ENCODE results near the gene KRT14.

The KRT14 gene

DNA sequence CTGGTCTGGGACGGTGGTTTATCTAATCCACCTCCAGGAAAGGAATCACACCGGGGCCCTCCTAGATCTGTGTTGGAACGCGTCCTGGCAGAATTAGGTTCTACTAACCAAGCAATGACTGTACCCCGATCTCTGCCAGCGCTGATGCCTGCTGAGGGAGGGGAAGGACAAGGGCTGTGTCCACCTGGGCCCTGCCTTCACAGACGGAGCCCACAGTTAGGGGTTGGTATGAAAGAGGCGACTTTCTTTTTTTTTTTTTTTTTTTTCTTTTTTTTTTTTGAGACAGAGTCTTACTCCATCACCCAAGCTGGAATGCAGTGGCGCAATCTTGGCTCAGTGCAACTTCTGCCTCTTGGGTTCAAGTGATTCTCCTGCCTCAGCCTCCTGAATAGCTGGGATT, 48.7 kb downstream of the KRT14 start:
- no peak overlapping the region for H3K4me3 ChIP-seq (ENCODE audit: low read length)
- TF ChIP-seq CTCF (conservative IDR thresholded peaks at IDR 0.05; ENCODE audit: low read length) = no peak
- DNase-seq (ENCODE audit: low read depth) = peak; percentile 64

- no peak for TF ChIP-seq CTCF (conservative IDR thresholded peaks at IDR 0.05; ENCODE audit: low read length)
- no peak for DNase-seq (ENCODE audit: low read depth)
- H3K4me3 ChIP-seq (ENCODE audit: low read length) = no peak overlapping the region
Observed at GRCh38 chr17:41537614-41537954, 49.1 kb downstream of the KRT14 start.

DNA sequence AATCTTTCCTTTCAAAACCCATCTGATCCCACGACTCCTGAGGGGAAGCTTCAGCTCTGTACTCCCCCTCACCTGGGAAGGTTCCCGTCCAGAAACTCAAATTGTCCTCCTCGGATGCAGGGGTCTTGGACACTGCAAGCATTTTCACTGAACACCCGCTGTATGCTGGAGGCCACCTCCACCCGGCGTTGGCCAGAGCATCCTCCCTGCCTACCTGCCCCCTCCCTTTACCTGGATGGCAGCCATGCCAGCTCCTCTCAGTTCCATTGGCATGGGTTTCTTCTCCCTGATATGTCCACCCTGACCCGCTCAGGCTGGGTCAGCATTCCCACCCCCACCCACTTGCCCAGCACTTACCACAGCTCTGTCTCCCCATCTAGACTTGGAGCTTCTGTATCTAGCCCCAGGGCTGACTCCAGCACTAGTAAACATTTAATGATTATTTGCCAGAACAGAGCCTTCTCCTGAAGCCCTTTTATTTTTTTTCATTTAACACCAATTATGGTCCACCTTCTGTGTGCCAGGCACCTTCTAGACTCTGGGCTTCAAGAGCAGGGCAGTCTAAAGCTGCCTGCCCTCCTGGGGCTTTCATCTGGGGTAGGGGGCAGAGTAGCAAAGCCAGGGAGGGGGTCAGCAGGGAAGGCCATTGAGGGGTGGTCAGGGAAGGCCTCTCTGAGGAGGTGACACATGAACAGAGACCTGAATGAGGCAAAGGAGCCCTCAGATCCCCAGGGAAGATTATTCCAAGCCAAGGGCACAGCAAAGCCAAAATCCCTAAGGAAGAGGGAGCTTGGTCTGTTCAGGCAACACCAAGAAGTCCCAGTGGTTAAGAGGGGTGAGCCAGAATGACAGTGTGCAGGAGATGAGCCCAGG, 49.7 kb downstream of the KRT14 start:
- no peak overlapping the region for H3K4me3 ChIP-seq (ENCODE audit: low read length)
- no peak for DNase-seq (ENCODE audit: low read depth)
- no peak for TF ChIP-seq CTCF (conservative IDR thresholded peaks at IDR 0.05; ENCODE audit: low read length)

DNA sequence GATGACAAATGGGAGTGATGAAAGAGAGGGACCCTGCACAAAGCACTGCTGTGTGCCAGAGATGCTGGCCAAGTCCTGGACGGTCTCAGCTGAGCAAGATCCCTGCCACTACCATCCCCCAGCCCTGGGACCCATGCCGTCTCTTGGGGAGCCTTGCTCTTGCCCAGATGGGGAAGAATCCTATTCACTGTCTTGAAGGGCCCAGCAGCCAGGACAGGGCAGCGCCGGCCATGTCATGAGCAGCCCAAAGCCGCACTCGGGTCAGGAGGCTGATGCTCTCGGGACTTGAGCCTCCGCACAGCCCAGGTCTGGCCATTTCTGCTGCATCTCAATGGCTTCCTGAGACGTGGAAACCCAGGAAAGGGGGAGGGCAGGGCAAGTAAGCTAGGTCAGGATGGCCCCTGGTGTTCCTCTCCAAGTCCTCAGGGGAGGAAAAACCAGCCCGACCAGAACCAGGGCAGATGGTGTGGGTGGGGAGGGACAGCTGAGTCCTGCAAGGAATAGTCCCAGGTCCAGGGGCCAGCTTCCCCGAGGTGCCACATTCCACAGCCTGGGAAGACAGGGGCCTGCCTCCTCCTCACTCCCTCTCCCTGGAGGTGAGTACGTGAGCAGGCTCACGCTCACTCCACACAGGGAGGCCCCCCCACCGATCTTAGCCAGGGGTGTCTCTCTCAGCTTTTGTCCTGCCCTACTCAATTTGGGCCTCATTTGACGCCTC, 50.8 kb downstream of the KRT14 start:
- TF ChIP-seq CTCF (conservative IDR thresholded peaks at IDR 0.05; ENCODE audit: low read length) = no peak
- no peak overlapping the region for H3K4me3 ChIP-seq (ENCODE audit: low read length)
- DNase-seq (ENCODE audit: low read depth) = no peak

- no peak for TF ChIP-seq CTCF (conservative IDR thresholded peaks at IDR 0.05; ENCODE audit: low read length)
Observed at GRCh38 chr17:41534899-41535546, 51.7 kb downstream of the KRT14 start.

DNA sequence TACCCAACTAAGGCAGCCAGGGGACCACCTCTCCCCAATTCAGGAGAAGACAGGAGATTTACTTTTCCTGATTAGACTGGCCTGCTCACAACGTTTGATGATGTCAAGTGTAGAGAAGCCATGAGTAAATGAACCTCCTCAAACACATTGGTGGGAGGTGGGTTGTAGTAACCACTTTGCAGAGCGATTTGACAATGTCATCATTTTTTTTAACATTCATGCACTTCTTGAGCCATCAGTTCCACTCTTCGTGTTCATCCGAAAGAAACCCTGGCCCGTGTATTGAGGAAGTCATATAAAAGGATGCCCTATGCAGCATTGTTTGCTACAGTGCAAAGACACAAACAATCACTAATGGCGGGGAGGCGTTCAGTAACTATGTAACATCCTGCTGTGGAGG, 53.1 kb downstream of the KRT14 start:
- no peak for TF ChIP-seq CTCF (conservative IDR thresholded peaks at IDR 0.05; ENCODE audit: low read length)
- no peak overlapping the region for H3K4me3 ChIP-seq (ENCODE audit: low read length)
- DNase-seq (ENCODE audit: low read depth) = no peak

More at GRCh38 chr17:41534899-41535546, 51.7 kb downstream of the KRT14 start:
- DNase-seq (ENCODE audit: low read depth) = no peak
- H3K4me3 ChIP-seq (ENCODE audit: low read length) = no peak overlapping the region
